CD4-positive, alpha-beta T cell treated with Interleukin-21 for 1 hour (primary cell): ENCODE measurements around the gene GIPC2.
"Not testable (repeated sequence)": the region's sequence is repeated elsewhere in the genome, so short reads cannot be mapped to it uniquely, and the experiment has no call there.

Experiments
- DNase-seq: peaks from one replicate; pipeline ENCODE4 v3.0.0-alpha.2; 2020

GIPC2 gene

GRCh38 chr1:78101051-78101450, 55.3 kb downstream of the GIPC2 start:
- no peak for DNase-seq

DNA sequence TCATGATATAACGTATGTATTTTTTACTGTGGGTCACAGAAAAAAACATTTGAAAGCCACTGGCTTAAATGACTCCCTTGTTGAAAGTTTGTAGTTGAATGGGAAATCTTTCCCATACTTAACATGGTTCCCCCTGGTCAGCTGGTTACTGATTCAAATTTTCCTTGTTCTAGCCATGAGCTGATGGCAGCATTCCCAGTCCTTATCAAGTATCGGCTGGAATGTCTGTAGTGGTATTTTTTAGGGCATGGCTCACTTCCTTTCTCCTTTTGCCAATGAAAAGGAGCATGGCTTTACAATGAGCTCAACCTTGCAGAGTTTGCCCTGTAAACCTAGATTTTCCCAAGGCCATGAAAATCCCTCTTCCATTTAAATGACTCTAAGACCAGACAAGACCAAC, 55.7 kb downstream of the GIPC2 start:
- no peak for DNase-seq

DNA sequence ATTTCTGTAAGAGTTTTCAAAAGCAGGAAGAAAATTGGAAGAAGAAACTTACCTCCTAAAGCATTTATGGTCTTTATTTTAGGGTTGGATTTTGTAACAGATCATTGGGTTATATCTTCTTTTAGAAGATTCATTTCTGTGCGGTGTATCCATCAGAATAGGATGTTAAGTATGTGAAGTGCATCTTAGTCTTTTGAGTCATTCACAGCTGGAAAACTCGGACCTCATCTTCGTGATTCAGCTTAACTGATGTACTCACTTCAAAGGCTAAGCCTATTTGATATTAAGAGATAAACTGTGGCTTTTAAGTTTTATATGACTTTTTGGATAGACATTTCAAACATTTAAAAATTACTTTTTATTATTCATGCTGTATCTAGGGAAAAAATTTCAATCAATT, 56.3 kb downstream of the GIPC2 start:
- DNase-seq = no peak

DNA sequence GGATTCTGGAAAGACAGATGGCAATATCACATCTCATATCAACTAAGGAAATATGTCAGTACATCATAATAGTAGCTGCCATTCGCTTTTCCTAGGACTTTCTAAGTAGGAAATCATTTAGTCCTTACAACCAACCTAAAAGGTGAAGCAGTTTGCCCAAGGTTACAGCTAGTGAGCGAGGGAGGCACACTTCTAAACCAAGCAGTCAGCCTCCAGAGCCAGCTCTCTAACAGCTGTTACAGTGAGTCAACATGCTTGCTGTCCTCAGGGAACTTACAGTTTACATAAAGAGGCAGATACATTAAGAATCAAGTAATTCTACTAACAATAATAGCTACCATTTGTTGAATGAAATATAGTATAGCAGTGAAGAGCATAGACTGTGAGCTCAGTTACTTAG, 57.1 kb downstream of the GIPC2 start:
- no peak for DNase-seq

DNA sequence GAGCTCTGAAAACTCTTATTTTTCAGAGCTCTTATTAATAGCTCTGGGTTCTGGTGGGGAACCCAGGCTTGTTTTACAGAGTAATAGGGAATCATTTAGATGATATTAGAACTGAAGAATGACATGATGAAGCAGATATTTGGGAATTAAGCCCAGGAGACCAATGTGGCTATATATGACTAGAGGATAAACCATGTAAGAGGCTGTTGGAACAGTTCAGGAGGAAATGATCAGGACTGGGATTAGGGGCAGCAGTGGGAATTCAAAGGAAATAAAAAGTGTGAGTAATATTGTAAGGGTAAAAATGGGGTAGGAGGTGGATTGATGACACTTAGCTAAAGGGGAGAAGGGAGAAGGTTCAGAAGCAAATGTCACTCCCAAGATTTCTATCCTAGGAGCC, 58.6 kb downstream of the GIPC2 start:
- no peak for DNase-seq

DNA sequence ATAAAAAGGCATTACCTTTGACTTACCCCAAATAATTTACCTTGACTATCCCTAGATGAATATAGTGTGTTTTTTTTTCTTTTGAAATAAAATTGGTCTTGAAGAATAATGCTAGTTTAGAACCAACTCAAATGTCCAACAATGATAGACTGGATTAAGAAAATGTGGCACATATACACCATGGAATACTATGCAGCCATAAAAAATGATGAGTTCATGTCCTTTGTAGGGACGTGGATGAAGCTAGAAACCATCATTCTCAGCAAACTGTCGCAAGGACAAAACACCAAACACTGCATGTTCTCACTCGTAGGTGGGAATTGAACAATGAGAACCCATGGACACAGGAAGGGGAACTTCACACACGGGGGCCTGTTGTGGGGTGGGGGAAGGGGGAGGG, 63.9 kb downstream of the GIPC2 start:
- not testable (repeated sequence) for DNase-seq

GRCh38 chr1:78113156-78113916, 67.6 kb downstream of the GIPC2 start:
- no peak for DNase-seq

DNA sequence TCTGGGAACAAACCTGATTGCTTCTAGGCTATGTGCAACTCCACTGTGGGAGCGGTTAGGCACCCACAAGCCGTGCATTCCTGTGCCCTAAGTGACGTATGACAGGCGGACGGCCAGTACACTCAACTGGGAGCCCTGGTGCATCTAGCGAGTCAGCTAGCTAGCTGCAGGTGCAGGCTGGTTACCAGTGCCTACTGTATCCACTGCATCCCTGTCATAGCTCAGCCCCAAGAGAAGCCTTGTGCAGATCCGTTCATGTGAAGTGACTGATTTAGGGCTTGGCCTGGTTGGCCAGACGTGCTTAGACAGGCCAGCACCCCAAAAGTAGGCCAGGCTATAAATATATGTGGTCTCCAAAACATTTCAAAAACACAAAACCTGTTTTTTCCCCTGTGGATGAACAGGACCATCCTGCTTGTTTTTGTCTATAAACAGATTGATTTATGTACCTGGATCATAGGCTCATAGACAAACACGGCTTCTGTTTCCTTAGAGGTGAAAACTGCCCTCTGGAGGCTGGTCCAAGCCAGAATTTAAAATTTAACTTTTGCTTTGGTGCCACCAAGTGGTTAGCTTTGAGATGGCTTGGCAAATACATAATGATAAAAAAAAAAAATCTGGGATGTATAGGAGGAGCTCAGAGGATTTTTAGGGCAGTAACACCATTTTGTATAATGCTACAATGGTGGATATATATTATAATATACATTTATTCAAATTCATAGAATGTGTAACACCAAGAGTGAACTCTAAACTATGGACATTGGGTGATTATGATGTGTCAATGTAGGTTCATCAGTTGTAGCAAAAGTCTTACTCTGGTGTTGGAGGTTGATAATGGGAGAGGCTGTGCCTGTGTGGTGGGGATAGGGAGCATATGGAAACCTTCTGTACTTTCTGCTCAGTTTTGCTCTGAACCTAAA, 68.5 kb downstream of the GIPC2 start:
- peak; percentile 73 for DNase-seq

GRCh38 chr1:78120485-78120884, 74.7 kb downstream of the GIPC2 start:
- not testable (repeated sequence) for DNase-seq

- DNase-seq = no peak
Observed at GRCh38 chr1:78121710-78122109, 75.9 kb downstream of the GIPC2 start.

GRCh38 chr1:78122389-78122788, 76.6 kb downstream of the GIPC2 start:
- DNase-seq = no peak

DNA sequence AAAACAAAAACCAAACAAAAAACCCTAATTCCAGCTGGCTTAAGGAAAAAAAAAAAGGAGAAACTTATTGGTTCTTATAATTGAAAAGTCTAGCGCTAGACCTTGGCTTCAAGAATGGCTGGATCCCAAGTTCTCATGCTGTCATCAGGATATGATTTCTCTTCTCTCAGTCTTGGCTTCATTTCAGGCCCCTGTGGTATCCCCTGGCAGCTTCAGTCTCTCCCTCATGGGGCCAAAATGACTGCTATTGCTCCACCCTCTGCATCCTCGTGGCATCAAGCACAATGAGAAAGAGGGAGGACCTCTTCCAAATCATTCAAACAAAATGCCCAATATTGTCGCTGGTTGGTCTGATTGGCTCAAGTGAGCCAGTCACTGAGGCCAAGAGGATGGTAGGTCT, 80.7 kb downstream of the GIPC2 start:
- no peak for DNase-seq

- no peak for DNase-seq
Observed at GRCh38 chr1:78132174-78132947, 86.6 kb downstream of the GIPC2 start.

DNA sequence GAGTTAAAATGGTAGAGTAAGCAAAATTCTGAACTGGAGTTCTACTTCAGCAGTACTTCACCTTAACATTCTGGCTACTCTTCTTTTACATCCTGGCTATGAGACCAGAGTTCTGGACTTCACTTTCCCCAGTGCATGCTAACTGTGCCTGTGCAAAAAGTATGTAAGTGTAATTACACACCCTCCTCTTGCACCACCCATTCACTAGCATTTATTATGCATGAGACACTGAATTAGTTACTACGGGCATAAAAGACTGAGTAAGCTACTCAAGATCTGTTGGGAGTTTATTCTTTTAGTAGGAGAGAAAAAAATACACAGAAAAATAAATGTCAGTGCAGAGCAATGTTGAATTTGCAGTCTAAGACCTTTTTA, 87.2 kb downstream of the GIPC2 start:
- no peak for DNase-seq

DNA sequence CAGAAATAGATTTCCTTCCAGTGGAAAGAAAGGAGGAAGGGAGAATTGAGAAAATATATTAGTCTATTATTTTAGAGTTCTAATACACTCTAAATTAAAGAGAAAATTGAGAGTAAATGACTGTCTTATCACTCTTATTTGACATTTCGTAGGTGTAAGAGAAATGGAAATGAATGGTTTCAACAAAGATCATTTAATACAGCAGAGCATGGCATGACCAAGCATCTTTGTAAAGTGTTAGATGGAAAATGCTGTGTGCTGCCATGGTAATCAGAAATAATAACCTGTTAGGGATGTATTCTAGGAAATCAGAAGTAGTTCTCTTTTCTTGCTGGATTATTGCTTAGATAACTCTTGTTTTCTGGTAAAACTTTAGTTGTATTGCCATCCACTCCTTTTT, 90.9 kb downstream of the GIPC2 start:
- no peak for DNase-seq

GRCh38 chr1:78141531-78142231, 95.9 kb downstream of the GIPC2 start:
- DNase-seq = no peak

GRCh38 chr1:78142736-78143135, 97.0 kb downstream of the GIPC2 start:
- no peak for DNase-seq

DNA sequence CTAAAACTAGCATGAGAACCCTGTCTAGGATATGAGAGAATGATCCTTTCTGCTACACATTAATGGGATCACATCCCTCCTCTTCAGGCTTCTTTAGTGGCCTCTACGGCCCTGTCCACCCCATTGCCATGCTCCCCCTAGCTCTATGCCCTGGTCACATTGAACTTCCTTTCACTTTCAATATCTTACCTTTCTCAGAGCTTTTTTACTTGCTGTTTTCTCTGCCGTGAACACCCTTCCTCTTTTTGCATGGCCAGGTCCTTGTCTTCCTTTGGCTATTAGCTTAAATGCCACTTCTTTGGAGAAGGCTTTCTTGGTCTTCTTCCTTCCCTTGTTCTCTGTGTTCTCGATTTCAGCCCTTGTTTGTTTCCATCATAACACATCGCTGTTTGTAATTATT, 97.4 kb downstream of the GIPC2 start:
- DNase-seq = peak; percentile 30

DNA sequence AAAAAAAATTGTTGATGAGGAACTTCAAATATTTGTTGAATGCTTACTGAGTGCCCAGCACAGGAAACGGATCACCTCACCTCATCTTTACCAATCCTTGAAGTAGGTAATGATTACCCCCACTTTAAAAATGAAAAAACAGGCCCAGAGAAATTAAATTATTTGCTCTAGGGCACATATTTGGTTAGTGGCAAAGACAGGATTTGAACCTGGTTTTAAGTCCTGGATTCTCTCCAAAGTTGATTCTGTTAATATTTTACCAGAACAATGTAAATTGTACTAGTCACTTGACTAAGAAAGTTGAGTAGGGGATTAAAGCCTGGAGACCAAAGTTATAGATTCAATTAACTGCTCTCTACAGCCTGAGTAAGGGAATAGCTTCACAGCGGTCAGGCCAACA, 97.9 kb downstream of the GIPC2 start:
- no peak for DNase-seq

DNA sequence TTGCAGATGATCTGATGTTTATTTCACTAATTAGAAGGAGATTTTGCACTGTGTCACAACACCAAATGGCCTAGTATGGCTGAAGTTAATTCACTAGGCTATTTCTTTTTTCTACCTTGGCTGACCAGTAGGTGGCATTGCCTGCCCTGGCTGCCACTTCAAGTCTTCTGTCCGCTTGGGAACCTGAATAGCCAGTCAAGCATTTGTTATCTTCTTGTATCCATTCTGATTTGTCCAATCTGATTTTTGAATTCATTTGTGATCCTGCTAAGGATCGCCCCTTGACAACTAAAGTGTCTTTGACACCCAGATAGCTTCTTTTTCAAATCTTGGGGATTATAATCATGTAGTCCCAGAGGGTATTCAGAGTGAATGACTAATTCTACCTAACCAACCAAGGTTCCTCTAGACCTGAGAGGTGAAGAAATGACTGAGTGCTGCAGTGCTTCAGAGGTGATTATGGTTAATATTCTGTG, 99.4 kb downstream of the GIPC2 start:
- DNase-seq = peak; percentile 52

DNA sequence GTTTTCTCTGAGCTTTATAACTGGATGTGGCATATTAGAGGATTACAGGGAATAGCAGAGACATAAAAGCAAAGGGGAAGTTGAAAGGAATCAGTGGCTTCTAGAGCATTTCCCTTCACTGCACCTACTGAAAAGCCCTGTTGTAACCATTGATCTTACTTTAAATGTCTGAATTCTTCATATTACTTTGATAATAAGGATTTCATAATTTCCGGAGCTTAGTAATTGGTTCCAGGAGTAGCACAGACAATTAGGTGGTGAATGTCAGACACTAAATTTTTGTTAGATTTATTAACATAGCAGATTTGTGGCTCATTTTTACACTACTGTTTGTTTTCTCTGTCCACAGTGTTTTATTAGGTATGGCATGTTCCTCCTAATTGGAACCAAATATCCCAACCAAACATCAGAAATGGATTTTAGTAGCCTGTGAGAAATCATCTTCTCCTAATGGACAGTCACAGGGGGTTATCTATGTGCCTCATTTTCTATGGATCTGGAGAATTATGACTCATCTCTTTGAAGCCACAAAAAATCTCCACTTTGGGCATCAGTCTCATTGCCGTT, 100.5 kb downstream of the GIPC2 start:
- DNase-seq = no peak

- no peak for DNase-seq
Observed at GRCh38 chr1:78147031-78147430, 101.3 kb downstream of the GIPC2 start.
